HG02588 (cell line): ENCODE results near the gene MANBA.
A peak's percentile ranks its signal among the peaks of the same experiment; 100 is the strongest.
"Not testable (repeated sequence)": the region's sequence is repeated elsewhere in the genome, so short reads cannot be mapped to it uniquely, and the experiment has no call there.

Source experiments
- ATAC-seq: cut with Tn5 transposase; IDR thresholded peaks from one replicate; pipeline ENCODE4 v1.9.1; 2021; ENCODE audit warnings: mild to moderate bottlenecking, moderate library complexity; ENCODE audit not compliant: unreplicated experiment

MANBA gene

DNA sequence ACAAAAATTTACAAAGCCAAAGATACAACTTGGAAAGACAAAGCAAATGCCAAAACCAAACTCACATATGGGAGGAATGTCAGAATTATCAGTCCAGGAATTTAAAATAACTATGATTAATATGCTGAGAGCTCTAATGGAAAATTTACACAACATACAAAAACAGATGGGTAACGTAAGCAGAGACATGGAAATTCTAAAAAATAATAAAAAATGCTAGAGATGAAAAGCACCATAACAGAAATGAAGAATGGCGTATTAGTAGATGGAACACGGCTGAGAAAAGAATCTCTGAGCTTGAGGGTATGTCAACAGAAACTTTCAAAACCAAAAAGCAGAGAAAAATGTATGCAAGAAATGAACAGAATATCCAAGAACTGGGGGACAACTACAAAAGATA is 4.1 kb upstream of the MANBA start:
- ATAC-seq, result no peak

DNA sequence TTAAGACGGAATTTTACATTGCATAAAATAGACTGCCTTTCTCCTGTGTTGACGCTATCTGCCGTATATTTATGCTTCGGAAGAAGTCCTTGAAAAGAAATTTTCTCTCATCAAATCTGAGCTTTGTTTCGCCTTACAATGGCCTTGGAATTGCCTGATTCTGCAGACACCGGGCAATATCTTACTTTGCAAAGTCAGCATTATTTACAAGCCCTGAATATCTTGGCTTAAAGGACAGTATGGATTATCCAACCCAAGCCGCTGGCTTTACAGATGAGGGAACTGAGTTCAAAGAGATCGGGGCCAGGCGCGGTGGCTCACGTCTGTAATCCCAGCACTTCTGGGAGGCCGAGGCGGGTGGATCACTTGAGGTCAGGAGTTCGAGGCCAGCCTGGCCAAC is 1.1 kb upstream of the MANBA start:
- no peak for ATAC-seq

DNA sequence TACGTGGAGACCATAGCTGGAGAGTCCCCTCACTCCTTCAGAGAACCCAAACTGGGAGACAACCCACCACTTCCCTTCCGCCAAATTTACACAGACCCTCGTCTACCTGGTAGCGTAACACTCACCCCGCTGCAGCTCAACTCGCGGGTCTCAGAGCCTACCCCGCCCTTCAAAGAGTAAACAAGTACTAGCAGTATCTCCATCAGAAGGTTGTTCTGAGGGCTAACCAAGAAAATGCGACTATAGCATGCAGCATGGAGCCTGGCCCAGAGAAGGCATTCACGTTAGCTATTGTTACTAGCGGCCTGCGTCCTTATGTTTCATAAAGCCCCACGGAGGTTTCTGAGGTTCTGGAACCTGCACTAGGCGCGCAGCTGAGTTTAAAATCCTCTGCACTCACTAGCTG is 531 bp upstream of the MANBA start:
- ATAC-seq, result no peak

DNA sequence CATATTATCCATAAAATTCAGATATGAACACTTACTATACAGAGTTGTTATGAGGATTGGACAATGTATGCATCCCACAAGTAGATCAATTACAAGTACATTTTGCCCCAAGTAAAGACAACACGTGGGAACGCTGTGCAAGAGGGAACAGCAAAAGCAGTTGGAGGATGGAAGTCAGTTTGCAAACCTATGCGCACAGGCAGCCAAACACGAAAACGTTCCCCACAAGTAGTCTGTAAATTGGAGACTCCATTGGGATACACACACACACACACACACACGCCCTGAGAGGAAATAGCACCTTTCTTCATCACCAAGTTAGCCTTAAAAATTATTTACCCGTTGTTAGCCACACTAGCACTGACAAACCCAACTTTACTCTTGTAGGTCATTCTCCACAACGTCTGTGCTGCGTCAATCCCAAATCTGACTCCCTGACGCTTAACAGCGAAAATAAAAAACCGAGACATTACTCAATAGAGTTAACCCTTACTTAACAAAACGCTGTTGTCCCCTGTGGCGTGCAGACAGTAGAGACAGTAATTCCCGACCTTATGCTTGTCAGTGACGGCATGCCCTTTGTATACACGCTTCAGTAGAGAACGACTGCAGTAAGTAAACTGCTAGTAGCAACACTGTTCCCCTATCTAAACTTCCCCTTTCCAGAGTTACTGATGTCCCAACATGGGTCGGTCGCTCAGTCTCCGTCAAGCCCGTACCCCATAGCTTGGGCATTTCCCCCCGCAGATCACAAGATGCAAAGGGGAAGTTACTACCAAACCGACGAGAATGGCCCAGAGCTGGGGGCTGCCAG is 730 bp downstream of the MANBA start:
- ATAC-seq, result peak; percentile 52

- ATAC-seq, result no peak
Observed at GRCh38 chr4:102758241-102759160, 2.3 kb downstream of the MANBA start.

DNA sequence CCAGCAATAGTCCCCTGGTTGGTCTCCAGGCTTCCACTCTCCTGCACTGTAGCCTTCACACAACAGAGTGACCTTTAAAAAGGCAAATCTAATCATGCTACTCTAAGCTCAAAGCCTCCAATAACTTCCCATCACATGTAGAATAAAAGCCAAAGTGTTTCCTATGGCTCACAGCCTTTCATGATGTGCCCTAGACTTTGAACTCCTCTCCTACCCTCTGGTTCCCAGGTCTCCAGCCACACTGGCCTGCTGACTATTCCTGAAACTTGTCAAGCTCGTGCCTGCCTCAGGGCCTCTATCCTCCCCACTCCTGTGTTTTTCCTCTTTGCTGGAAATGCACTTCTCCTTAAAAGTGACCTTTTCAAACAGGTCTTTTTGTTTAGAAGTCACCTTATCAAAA is 3.1 kb downstream of the MANBA start:
- no peak for ATAC-seq

GRCh38 chr4:102754044-102754443 is 6.7 kb downstream of the MANBA start:
- no peak for ATAC-seq

- ATAC-seq, result no peak
Observed at GRCh38 chr4:102751941-102752340, 8.8 kb downstream of the MANBA start.

DNA sequence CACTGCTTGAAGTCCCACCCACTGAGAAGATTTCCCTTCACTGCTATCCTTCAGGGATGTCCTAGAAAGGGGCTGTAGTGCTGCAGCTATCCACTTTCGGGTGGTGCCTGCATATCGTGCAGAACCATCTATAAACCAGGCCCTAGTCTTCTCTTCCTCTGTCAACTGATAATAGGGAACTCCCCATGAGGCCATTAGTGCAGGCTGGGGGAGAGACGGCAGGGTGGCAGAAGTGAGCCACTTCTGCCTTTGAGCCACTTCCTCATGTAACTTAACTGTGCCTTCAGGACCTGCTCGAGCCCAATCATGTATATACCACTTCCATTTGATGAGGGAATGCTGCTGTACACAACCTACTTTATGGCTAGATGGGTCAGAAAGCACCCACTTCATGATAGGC is 17.4 kb downstream of the MANBA start:
- ATAC-seq, result peak; percentile 96

GRCh38 chr4:102738802-102739201 is 22.0 kb downstream of the MANBA start:
- not testable (repeated sequence) for ATAC-seq

DNA sequence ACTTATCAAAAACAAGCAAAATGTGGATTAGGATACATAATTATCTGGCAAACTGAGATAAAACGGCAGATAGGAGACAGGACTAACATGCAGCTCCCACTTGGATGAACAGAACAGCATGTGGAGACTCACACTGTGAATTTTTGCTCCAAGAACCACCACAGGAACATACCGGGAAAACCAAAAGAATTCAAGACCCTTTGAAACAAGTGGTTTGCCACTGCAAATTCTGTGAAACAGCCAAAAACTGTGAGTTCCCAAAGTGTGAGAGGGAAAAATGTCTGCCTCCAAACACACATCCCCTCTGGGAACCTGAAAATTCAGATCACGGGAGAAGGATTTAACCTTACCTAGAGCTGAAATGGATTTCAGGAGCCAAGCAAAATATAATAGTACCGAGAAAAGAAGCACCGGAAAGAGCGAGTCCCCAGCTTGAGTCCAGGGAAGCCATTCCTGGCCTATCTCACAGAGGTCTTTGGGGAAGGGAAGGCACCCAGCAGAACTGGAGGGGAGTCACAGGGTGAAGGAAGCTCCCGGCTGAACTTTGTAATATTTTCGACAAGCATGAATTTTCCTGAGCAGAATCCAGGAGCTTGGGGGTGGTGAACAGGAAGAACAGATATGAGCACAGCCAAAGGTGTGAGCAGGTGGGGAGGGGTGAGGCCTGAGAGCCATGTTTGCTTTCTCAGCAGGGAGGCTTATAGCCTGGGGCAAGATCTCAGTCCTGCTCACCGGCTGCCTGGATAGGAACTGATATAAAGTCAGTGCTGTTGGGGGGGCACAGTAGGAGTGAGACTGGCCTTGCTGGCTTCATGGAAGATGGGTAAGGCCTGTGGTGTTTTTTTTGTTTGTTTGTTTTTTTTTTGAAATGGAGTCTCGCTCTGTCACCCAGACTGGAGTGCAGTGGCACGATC is 23.9 kb downstream of the MANBA start:
- no peak for ATAC-seq

GRCh38 chr4:102735582-102735981 is 25.2 kb downstream of the MANBA start:
- ATAC-seq, result no peak

DNA sequence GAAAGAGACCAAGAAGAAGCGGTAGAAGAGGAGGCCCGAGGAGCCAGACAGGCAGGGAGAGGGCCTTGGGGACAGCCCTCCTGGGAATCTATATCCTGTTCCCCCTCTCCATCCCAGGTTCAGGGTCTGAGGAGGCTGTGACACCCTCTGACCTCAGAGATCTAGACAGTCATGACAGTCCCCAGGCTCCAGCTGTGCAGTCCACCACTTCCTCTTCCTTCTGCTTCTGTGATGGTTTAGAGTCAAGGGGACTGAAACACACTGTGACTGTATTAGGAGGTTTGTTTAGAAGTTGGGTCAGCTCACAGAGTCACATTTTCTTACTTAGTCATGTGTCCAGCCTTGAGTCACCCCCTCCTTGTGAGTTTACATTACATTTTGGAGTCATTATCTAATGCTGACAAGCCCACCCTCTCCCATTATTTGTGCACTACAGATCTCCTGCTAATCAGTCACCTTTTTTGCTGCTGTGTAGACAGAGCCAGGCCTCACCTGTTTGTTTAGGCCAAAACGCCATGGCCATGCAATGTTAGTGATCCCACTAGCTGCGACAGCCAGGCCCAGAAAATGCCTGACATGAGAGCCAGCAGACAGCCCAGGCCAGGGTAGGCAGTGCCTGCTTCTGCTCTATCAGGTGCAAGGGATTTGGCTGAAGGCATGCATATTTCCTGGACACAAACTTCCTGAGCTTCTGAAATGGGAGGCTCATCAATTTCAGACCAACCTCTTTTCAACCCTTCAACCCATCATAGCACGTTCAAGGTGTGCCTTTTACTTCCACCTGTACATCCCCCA is 26.0 kb downstream of the MANBA start:
- ATAC-seq, result peak; percentile 99

- ATAC-seq, result no peak
Observed at GRCh38 chr4:102734116-102734515, 26.7 kb downstream of the MANBA start.

DNA sequence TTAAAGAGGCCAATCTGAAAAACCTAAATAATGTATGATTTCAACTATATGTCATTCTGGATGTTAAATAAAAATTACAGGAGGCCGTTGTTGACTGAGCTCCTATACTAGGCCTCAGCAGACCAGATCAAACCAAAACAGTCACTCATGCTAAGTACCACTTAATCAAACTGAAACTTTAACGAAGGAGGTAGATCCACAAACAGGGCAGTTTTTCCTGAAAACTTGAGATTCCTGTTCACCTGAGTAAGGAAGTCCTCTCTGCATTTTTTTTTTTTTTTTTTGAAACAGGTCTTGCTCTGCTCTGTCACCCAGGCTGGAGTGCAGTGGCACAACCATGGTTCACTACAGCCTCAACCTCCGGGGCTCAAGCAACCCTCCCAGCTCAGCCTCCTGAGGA is 27.7 kb downstream of the MANBA start:
- ATAC-seq, result no peak

GRCh38 chr4:102732678-102733077 is 28.1 kb downstream of the MANBA start:
- no peak for ATAC-seq

DNA sequence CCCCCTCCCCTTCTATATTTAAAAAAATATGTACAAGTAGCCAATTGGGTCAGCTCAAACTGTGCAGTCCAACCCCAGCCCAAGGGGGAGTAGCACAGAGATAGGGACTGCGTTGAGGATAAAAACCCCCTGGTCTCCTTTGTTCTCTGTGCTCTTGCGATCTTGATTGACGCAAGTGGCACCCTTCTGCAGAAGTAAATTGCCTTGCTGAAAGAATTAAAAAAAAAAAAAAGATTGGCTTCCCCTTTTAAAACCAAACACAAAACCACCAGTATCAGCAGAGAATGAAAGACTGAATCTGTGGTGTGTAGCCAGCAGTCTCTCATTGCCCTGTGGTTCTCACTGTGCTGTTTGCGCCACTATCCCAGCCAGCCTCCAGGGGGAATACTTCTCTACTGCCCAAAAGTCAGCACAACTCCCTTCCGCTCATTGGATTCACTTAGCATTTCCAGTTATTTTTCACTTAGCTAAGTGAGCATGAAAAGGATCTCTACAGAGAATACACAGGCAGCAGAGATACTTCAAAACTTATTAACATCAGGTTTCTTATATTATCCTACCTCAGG is 29.7 kb downstream of the MANBA start:
- ATAC-seq, result no peak

- not testable (repeated sequence) for ATAC-seq
Observed at GRCh38 chr4:102729486-102729885, 31.3 kb downstream of the MANBA start.

- not testable (repeated sequence) for ATAC-seq
Observed at GRCh38 chr4:102726919-102727318, 33.8 kb downstream of the MANBA start.

DNA sequence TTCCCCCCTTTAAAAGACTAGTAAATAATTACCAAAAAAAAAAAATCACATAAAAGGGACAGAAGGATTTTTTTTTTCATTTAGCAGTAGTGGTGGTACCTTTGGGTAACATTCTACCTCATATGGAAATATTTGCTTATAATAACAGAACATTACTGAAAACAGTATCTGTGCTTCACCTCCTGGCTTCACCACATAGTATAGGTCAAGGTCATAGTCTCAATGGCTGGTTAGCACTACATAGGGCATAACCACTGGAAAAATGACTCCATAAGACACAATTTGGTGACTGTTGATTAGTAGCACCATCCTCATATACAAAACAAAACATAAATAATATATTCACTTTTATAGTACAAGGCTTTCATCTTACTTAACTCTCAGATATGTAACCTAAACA is 34.7 kb downstream of the MANBA start:
- no peak for ATAC-seq
